ENCODE data around the gene OXNAD1.

The OXNAD1 gene

DNA sequence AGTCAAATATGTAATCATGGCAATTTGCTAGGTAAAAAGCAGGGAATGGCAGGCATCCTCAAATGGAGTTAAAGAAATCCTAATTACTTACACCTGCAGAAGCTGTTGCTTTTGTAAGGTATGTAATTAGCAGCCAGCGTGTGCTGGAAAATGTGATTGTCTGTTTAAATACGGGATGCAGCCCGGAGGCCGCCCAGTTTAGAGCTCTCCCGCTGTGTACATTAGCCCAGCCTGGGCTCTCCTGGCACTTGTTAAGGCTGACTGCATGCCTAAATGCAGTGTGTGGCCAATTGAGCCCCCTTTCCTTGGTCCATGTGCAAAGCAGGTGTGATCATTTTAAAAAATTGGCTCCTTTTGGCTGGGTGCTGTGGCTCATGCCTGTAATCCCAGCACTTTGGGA, 9.3 kb upstream of the OXNAD1 start:
- Histone ChIP-seq H3K27me3 (replicated peaks; ENCODE audit: insufficient read depth, low read length) (no peaks in the 10 kb centered on the region), H2AFZ (ENCODE audit: low read length) (no peak overlapping the region), H3K4me1 (ENCODE audit: low read length) (no peaks in the 10 kb centered on the region), H3K27ac (ENCODE audit: low read length) (no peak overlapping the region), H3K4me3 (ENCODE audit: low read length) (no peak overlapping the region), H3K9me2 (replicated peaks; ENCODE audit: insufficient read depth, low read length) (no peaks in the 10 kb centered on the region), H3K9me3 (replicated peaks; ENCODE audit: insufficient read depth, low read length) (no peaks in the 10 kb centered on the region), H3K79me2 (ENCODE audit: low read length) (no peaks in the 10 kb centered on the region), H3F3A (ENCODE audit: insufficient read depth, low read length) (no peaks in the 10 kb centered on the region), H4K20me1 (ENCODE audit: insufficient read depth, low read length) (no peaks in the 10 kb centered on the region), H3K4me2 (ENCODE audit: low read depth, low read length) (no peak overlapping the region), H3K9ac (ENCODE audit: low read length) (no peak overlapping the region), H3K36me3 (replicated peaks; ENCODE audit: insufficient read depth, low read length) (peaks cover 6% of the 10 kb centered on the region; the same call in 1 of the 2 replicates)
- no peak for DNase-seq
- TF ChIP-seq CTCF (IDR thresholded peaks at IDR 0.05; ENCODE audit: low read length) (no peak), EZH2 (optimal IDR thresholded peaks at IDR 0.05; ENCODE audit: low read depth, low read length) (no peak), EZH2phosphoT487 (IDR thresholded peaks at IDR 0.05; ENCODE audit: low read length) (no peak)

DNA sequence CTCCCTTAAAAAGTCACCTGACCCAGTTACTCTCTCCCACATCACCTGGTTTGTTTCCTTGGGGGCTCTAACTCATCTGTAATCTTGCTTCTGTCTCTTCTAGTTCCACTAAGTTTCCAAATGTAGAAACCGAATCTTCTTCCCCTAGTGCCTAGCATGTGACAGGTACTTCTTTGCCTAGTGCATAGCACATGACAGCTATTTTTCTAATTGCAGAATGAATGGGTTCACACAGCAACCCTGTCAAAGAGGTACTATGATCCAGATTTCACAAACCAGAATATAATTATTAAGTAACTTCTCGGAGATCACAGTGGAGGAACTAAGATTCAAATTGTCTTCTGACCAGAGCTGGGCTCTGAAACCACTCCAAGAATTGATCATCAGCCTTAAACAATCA, 7.7 kb upstream of the OXNAD1 start:
- H3K4me2 ChIP-seq (ENCODE audit: low read depth, low read length): no peak overlapping the region
- no peaks in the 10 kb centered on the region for H4K20me1 ChIP-seq (ENCODE audit: insufficient read depth, low read length)
- H3K4me1 ChIP-seq (ENCODE audit: low read length): no peaks in the 10 kb centered on the region
- H3K27ac ChIP-seq (ENCODE audit: low read length): no peak overlapping the region
- H3F3A ChIP-seq (ENCODE audit: insufficient read depth, low read length): no peaks in the 10 kb centered on the region
- TF ChIP-seq EZH2phosphoT487 (IDR thresholded peaks at IDR 0.05; ENCODE audit: low read length) (no peak), CTCF (IDR thresholded peaks at IDR 0.05; ENCODE audit: low read length) (no peak), EZH2 (optimal IDR thresholded peaks at IDR 0.05; ENCODE audit: low read depth, low read length) (no peak)
- no peak overlapping the region for H2AFZ ChIP-seq (ENCODE audit: low read length)
- no peak overlapping the region for H3K9ac ChIP-seq (ENCODE audit: low read length)
- no peak for DNase-seq
- H3K9me3 ChIP-seq (replicated peaks; ENCODE audit: insufficient read depth, low read length): no peaks in the 10 kb centered on the region
- H3K27me3 ChIP-seq (replicated peaks; ENCODE audit: insufficient read depth, low read length): no peaks in the 10 kb centered on the region
- H3K9me2 ChIP-seq (replicated peaks; ENCODE audit: insufficient read depth, low read length): no peaks in the 10 kb centered on the region
- H3K36me3 ChIP-seq (replicated peaks; ENCODE audit: insufficient read depth, low read length): peaks cover 6% of the 10 kb centered on the region; the same call in 1 of the 2 replicates
- H3K4me3 ChIP-seq (ENCODE audit: low read length): no peak overlapping the region
- H3K79me2 ChIP-seq (ENCODE audit: low read length): peaks cover 10% of the 10 kb centered on the region

GRCh38 chr3:16258177-16258576, 6.8 kb upstream of the OXNAD1 start:
- H3K9ac ChIP-seq (ENCODE audit: low read length): no peak overlapping the region
- H3K4me2 ChIP-seq (ENCODE audit: low read depth, low read length): no peak overlapping the region
- H3F3A ChIP-seq (ENCODE audit: insufficient read depth, low read length): no peaks in the 10 kb centered on the region
- TF ChIP-seq EZH2 (optimal IDR thresholded peaks at IDR 0.05; ENCODE audit: low read depth, low read length) (no peak), EZH2phosphoT487 (IDR thresholded peaks at IDR 0.05; ENCODE audit: low read length) (no peak), CTCF (IDR thresholded peaks at IDR 0.05; ENCODE audit: low read length) (no peak)
- H3K4me3 ChIP-seq (ENCODE audit: low read length): no peak overlapping the region
- H3K79me2 ChIP-seq (ENCODE audit: low read length): peaks cover 18% of the 10 kb centered on the region
- no peaks in the 10 kb centered on the region for H3K9me3 ChIP-seq (replicated peaks; ENCODE audit: insufficient read depth, low read length)
- no peak overlapping the region for H2AFZ ChIP-seq (ENCODE audit: low read length)
- H3K4me1 ChIP-seq (ENCODE audit: low read length): no peaks in the 10 kb centered on the region
- peaks cover 6% of the 10 kb centered on the region; the same call in 1 of the 2 replicates for H3K36me3 ChIP-seq (replicated peaks; ENCODE audit: insufficient read depth, low read length)
- no peak overlapping the region for H3K27ac ChIP-seq (ENCODE audit: low read length)
- DNase-seq: no peak
- H3K27me3 ChIP-seq (replicated peaks; ENCODE audit: insufficient read depth, low read length): no peaks in the 10 kb centered on the region
- no peaks in the 10 kb centered on the region for H3K9me2 ChIP-seq (replicated peaks; ENCODE audit: insufficient read depth, low read length)
- no peaks in the 10 kb centered on the region for H4K20me1 ChIP-seq (ENCODE audit: insufficient read depth, low read length)

Measured in MM.1S (cell line).